ENCODE results near the gene BCDIN3D.

The BCDIN3D gene

DNA sequence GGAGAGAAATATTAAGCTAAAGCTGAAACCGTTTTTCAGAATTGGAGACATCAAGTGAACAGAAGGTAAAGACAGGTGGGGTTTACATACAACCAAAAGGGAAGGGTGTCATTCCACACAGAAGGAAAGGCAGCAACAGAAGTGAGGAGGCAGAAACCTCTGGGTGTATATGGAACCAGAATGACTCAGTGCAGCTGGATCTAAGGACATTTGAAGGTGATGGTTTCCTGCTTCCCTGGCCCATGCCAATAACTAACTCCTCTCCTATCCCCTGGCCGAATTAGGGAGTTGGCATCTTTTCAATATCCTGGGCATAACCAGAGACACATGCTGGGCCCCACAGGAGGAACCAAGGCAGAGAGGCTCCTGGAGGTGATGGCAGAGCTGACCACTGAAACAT is 23.1 kb downstream of the BCDIN3D start:
- no peak for DNase-seq (ENCODE audit: low spot score)

- DNase-seq (ENCODE audit: low spot score): no peak
These were observed 24.5 kb downstream of the BCDIN3D start for GRCh38 chr12:49818241-49818895.

DNA sequence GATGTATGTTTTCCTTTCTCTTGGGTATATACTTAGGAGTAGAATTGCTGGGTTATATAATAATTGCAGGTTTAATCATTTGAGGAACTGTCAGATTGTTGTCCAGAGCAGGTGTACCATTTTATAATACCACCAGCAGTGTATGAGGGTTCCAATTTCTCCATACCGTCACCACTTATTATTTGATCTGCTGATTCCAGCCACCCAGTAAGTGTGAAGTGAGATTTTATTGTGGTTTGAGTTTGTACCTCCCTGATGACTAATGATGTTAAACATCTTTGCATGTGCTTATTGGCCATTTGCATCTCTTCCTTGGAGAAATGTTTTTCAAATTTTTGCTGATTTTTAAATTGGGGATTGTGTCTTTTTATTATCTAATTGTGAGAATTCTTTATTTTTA is 29.8 kb downstream of the BCDIN3D start:
- DNase-seq (ENCODE audit: low spot score): peak; percentile 41

- DNase-seq (ENCODE audit: low spot score): no peak
These were observed 30.9 kb downstream of the BCDIN3D start for GRCh38 chr12:49811961-49812401.

DNA sequence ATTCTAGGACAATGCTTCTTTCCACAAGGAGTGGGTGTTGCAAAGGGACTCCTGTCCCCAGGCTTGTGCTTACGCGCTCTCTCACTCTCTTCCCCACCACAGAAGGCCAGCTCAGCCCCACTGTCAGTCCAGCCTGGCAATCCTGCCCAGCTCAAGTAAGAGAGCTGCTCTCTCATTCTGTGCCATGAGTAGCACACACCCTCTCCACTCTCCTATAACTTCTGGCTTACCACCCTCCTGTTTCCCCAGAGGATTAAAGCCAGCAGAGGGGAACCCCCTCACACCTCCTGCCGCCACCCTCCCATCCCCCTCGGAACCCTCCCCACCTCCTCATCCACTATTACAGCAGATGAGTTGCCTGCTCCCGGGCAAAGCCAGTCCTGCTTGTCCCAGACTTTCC is 31.8 kb downstream of the BCDIN3D start:
- no peak for DNase-seq (ENCODE audit: low spot score)

GRCh38 chr12:49809906-49810389 is 33.0 kb downstream of the BCDIN3D start:
- DNase-seq (ENCODE audit: low spot score): no peak

DNA sequence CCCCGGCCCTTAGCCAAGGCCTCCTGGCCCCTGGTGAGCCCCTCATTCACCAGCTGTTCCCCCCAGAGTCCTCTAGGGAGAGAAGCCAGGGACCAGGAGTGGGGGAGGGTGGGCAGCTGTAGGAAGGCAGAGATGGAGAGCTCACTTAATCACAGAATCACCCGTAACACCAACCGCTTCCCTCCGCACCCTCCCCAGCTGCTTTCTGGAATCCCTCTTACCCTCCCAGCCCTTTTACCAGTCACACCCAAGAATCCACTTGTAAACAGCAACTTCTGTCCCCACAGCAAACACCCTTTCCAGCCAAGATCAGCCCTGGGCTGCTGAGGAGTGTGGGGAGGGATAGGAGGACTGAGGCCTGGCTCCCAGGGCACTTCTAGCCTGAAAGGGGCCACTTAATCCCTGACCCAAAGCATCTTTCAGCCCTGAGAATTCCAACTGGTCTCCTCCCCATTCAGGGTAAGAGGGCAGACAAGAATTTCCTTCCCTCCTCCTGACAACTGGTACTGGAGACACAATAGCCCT is 33.5 kb downstream of the BCDIN3D start:
- no peak for DNase-seq (ENCODE audit: low spot score)

DNA sequence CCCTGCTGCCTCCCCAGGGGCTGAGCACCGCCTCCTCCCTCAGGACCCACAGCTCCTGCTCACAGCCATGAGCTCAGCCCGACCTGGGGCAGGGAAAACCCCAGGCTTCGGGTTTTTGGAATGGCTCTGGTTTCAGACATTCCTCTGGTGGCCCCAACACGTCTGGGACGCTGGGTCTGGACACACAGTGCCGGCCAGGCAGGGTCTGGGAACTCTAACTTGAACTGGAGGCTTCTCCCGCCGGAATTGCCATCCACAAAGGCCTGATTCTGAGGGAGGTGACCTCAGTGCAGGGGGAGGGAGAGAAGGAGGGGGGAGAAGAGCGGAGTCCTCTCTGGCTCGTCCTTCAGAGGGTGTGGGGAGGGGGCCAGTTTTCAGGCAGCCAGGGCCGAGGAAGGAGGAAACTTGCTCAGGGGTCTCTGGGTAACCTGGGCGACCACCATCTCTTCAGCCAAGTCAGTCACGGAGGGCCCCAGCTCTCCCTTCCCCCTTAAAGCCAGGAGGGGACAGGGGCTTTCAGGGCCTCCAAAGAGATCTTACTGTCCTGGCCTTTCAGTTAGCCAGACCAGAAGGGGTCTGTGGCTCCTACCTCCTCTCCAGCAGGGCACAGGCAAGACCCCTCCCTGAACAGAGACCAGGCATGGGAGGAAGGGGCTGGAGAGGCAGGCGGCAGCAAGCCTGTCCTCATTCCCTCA is 34.1 kb downstream of the BCDIN3D start:
- no peak for DNase-seq (ENCODE audit: low spot score)

- DNase-seq (ENCODE audit: low spot score): no peak
These were observed 34.8 kb downstream of the BCDIN3D start for GRCh38 chr12:49807991-49808580.

DNA sequence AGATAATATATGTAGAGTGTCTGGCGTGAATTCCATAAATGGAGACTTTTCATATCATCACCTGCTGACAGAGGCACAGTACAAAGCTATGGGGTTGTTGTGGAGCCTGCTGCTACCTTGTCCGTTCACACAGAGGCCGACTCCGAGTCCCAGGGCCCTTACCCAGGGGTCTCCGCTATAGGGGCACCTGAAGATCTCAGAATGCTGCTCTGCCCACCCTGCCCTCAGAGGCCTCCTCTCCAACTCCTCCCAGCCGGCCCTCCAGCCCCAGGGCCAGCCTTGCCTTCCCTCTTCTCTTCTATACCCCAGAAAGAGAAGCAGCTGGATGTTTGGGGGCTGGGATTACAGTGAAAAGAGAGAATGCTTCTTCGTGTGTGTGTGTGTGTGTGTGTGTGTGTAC is 36.0 kb downstream of the BCDIN3D start:
- no peak for DNase-seq (ENCODE audit: low spot score)

DNA sequence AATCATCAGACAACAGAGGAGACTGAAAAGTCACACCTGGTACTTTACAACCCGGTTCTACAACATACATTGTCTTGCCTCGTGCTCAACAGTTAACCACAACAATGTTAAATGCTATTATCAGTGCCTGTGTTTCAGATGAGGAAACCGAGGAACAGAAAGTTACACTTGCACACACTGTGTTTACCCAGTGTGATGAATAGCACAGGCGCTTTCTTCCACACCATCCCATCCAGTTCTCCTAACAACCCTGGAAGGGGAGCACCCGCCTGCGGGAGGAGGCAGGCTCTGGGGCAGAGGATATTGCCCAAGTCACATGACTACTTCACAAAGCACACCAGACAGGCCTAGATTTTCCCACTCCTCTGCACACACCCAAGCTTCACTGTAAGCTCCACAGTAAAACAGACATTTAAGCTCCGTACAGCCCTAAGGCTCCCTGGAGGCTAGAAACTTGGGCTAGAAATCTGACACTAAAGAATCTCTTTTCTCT is 36.5 kb downstream of the BCDIN3D start:
- no peak for DNase-seq (ENCODE audit: low spot score)

DNA sequence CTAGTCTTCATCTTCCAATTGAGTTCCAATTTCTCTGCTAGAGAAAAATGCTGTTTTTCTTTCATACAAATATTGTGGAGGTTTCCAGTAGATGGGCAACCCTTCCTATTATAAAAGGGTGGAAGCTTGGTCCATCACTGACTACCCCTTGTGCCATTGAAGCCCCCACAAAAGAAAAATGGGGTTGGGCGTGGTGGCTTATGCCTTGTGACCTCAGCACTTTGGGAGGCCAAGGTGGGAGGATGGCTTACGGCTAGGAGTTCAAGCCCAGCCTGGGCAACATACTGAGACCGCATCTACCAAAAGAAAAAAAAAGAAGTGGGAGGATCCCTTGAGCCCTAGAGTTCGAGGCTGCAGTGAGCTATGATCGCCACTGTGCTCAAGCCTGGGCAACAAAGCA is 37.5 kb downstream of the BCDIN3D start:
- DNase-seq (ENCODE audit: low spot score): no peak

DNA sequence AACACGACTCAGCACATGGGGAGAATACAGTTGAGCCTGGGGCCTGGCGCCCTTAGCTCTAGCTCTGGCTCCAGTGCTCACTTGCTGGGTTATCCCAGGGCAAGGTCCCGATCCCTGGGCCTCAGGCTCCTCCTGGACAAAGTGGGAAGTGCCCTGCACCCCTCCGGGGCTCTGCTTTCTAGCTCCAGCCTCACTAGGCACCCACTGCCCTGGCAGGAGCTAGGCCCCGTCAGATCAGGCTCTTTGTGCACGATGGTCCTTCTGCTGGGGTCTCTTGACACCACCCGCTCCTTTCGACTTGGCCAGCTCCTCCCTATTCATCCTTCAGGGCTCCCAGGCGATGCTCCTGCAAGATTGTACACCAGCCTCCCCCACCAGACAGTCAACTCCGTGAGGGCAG is 38.1 kb downstream of the BCDIN3D start:
- no peak for DNase-seq (ENCODE audit: low spot score)

- DNase-seq (ENCODE audit: low spot score): no peak
These were observed 39.0 kb downstream of the BCDIN3D start for GRCh38 chr12:49803693-49804450.

DNA sequence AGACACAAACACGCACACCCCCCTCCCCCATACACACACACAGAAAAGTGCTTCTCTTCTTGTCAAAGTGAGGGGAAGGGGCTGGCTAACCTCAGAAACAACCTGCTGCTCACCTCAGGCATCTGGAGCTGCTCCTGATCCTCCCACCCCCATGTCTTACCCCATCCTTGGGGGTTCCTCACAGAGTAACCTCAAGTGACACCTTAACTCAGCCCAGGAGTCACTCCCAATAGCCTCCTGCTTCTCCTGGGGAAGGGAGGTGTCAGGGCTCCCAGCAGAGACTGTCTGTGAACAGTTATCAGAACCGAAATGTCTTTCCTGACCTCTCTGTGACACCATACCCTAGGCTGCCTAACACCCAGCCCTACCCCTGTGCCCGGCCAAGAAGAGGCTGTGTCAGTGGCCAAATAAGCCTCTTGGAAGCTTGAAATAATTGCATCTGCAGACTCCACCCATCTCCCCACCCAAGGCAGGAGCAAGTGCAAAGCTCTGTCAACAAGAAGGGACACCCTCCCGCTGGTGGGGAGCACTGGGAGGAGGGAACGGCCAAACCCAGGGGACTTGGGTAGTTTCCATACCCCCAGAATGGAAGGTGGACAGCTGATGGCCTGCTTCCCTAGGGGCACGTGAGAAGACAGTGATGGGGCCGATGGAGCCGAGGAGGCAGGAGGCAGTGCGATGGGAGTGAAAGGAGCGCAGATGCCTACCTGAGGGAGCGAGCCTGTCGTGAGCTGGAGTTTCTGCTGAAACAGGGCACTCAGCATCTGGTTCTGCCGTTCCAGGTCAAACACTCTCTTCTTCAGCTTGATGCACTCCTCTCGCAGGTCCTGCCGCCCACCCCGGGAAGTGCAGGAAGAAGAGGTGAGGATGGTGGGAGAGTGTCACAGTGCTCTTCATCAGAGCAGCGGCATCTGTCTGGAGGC is 41.5 kb downstream of the BCDIN3D start:
- DNase-seq (ENCODE audit: low spot score): no peak

DNA sequence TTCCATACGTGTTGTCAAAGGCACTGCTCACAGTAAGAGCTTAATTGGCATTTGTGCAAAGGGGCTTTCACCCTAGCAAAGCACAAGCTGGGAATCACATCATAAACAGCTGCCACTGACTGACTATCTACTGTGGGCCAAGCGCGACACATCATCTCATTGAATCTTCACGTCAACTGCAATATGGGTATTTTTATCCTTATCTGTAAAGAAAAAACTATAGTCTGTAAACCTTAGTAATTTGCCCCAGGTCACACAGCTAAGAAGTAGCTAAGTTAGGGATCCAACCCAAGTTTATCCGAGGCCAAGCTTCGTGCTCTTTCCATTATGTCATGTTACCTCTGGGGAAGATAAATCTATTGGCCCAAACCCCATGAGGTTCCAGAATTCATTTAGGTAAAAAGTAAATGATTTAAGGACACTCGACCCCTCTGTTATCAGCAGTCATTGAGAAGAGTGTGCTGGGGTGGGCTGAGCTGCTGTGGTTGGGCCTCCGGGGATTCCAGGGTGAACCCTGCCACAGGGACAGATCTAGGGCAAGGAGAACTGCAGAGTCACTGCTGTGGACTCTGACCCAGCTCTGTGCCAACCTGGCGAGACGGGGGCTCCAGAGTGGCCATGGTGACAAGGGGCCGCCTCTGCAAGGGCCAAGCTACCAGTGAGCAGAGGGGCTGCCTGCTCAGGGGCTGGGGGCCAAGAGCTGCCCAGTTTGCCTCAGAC is 42.3 kb downstream of the BCDIN3D start:
- DNase-seq (ENCODE audit: low spot score): no peak

DNA sequence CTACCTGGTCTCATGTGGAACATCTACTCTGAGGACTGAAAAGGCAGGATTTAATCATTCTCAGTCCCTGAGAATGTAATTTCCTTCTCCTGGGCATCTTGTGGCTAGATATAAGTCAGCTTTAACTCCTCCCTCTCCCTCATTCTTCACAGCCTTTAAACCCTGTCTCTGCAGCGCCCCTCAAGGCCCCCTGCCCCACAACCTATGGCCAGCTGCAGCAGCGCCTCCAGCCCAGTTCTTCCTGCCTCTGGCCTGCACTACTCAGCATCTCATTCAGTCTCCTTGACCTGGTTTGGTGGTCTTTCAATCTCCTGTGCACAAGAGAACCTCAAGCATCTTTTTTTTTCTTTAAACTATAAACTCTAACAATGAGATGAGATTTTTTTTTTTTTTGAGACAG is 44.0 kb downstream of the BCDIN3D start:
- no peak for DNase-seq (ENCODE audit: low spot score)

GRCh38 chr12:49798248-49798647 is 44.7 kb downstream of the BCDIN3D start:
- no peak for DNase-seq (ENCODE audit: low spot score)

DNA sequence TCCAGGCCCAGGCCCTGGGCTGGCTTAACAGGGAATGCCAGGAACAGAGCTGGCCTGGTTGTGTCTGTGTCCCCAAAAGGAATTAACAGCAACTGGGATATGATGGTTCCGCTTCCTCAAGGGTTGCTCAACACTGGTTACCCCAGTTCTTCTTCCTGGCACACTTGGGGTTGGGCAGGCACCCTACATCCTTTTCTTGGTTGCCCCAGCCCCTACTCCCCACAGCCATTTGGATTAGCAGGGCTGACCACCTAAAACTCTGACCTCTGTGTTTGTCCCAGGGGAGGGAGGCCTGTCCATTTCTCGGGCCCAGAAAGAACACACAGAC is 45.5 kb downstream of the BCDIN3D start:
- DNase-seq (ENCODE audit: low spot score): no peak

- DNase-seq (ENCODE audit: low spot score): no peak
These were observed 46.1 kb downstream of the BCDIN3D start for GRCh38 chr12:49796606-49797448.
